Measurements from ENCODE around the gene GBP4.

GBP4 gene

GRCh38 chr1:89172468-89173143 lies 26.1 kb downstream of the GBP4 start:
- TF ChIP-seq TAF1 (IDR thresholded peaks at IDR 0.05; ENCODE audit: borderline replicate concordance, insufficient read depth, low read length) (no peak), FOXP2 (optimal IDR thresholded peaks at IDR 0.05; ENCODE audit: borderline replicate concordance, extremely low read depth, extremely low read length, insufficient read depth) (no peak)

GRCh38 chr1:89171067-89171438 lies 27.7 kb downstream of the GBP4 start:
- no peak for TF ChIP-seq POLR2AphosphoS5 (IDR thresholded peaks at IDR 0.05; ENCODE audit: low read depth, low read length)
- no peak for TF ChIP-seq SIN3A (IDR thresholded peaks at IDR 0.05; ENCODE audit: borderline replicate concordance, insufficient read depth, low read length)
- no peak for TF ChIP-seq REST (IDR thresholded peaks at IDR 0.05; ENCODE audit: insufficient read depth in 1 of 2, low read depth in 2 of 2, low read length in 2 of 2)

GRCh38 chr1:89170170-89171066 lies 28.3 kb downstream of the GBP4 start:
- TF ChIP-seq SIN3A (IDR thresholded peaks at IDR 0.05; ENCODE audit: borderline replicate concordance, insufficient read depth, low read length) (no peak), FOXP2 (optimal IDR thresholded peaks at IDR 0.05; ENCODE audit: borderline replicate concordance, extremely low read depth, extremely low read length, insufficient read depth) (no peak), POLR2AphosphoS5 (IDR thresholded peaks at IDR 0.05; ENCODE audit: low read depth, low read length) (no peak), TAF1 (IDR thresholded peaks at IDR 0.05; ENCODE audit: borderline replicate concordance, insufficient read depth, low read length) (no peak), REST (IDR thresholded peaks at IDR 0.05; ENCODE audit: insufficient read depth in 1 of 2, low read depth in 2 of 2, low read length in 2 of 2) (no peak)

- TF ChIP-seq REST (IDR thresholded peaks at IDR 0.05; ENCODE audit: insufficient read depth in 1 of 2, low read depth in 2 of 2, low read length in 2 of 2) (no peak), FOXP2 (optimal IDR thresholded peaks at IDR 0.05; ENCODE audit: borderline replicate concordance, extremely low read depth, extremely low read length, insufficient read depth) (no peak), TAF1 (IDR thresholded peaks at IDR 0.05; ENCODE audit: borderline replicate concordance, insufficient read depth, low read length) (no peak), POLR2AphosphoS5 (IDR thresholded peaks at IDR 0.05; ENCODE audit: low read depth, low read length) (no peak), SIN3A (IDR thresholded peaks at IDR 0.05; ENCODE audit: borderline replicate concordance, insufficient read depth, low read length) (no peak)
Observed at GRCh38 chr1:89169166-89169565, 29.6 kb downstream of the GBP4 start.

- TF ChIP-seq REST (IDR thresholded peaks at IDR 0.05; ENCODE audit: insufficient read depth in 1 of 2, low read depth in 2 of 2, low read length in 2 of 2) (no peak), POLR2AphosphoS5 (IDR thresholded peaks at IDR 0.05; ENCODE audit: low read depth, low read length) (no peak), SIN3A (IDR thresholded peaks at IDR 0.05; ENCODE audit: borderline replicate concordance, insufficient read depth, low read length) (no peak), FOXP2 (optimal IDR thresholded peaks at IDR 0.05; ENCODE audit: borderline replicate concordance, extremely low read depth, extremely low read length, insufficient read depth) (no peak), TAF1 (IDR thresholded peaks at IDR 0.05; ENCODE audit: borderline replicate concordance, insufficient read depth, low read length) (no peak)
Observed at GRCh38 chr1:89167590-89168230, 31.0 kb downstream of the GBP4 start.
